Common myeloid progenitor, CD34-positive (primary cell): ENCODE data around the gene MTMR10. TPM values are rescaled to one million over a fixed set of nuclear protein-coding genes. Genes with fewer than 3 reads are reported as not detected.
A peak's percentile ranks its signal among the peaks of the same experiment; 100 is the strongest.

Source experiments
- CTCF ChIA-PET: fragments of 350-600 bp; sonication (Branson Sonifier 250); formaldehyde crosslinking; loops from one replicate; lab custom pipeline; 2021; ENCODE audit warnings: antibody characterized with exemption; lab: Charles Lee
- POLR2A ChIA-PET: fragments of 350-600 bp; sonication (Branson Sonifier 250); formaldehyde crosslinking; loops from one replicate; lab custom pipeline; 2021; ENCODE audit warnings: antibody characterized with exemption; lab: Charles Lee
- DNase-seq, 3 donors: peaks; one replicate each; pipeline versions ENCODE4 v3.0.0 to v3.0.0-alpha.2; 2013
- H3K27ac ChIP-seq, 2 experiments: 1 replicate in 1 of 2; 2 replicates in 1 of 2; pipeline ENCODE4 v1.7.0; 2013; ENCODE audit warnings: inconsistent platforms in 2 of 2, low read length in 2 of 2, mild to moderate bottlenecking in 2 of 2, low read depth in 1 of 2, moderate library complexity in 1 of 2; ENCODE audit not compliant: severe bottlenecking in 2 of 2, insufficient read depth in 1 of 2, poor library complexity in 1 of 2
- H3K27me3 ChIP-seq, 5 experiments: replicated peaks in 2 of 5; 1 replicate in 3 of 5; 2 replicates in 2 of 5; pipeline versions ENCODE4 v1.6.1 to v1.7.0; 2013; ENCODE audit warnings: low read length in 4 of 5, mild to moderate bottlenecking in 2 of 5, moderate library complexity in 2 of 5, inconsistent platforms in 1 of 5; ENCODE audit not compliant: insufficient read depth in 5 of 5, control insufficient read depth in 4 of 5
- H3K36me3 ChIP-seq, 4 experiments: 1 replicate in 2 of 4; 2 replicates in 2 of 4; pipeline versions ENCODE4 v1.6.1 to v1.7.0; 2013; ENCODE audit warnings: low read length in 3 of 4, control low read depth in 1 of 4, mild to moderate bottlenecking in 1 of 4; ENCODE audit not compliant: control insufficient read depth in 4 of 4, insufficient read depth in 4 of 4
- H3K4me1 ChIP-seq, 4 experiments: 1 replicate in 3 of 4; 2 replicates in 1 of 4; pipeline versions ENCODE4 v1.6.1 to v1.7.1; 2013; ENCODE audit warnings: low read length in 3 of 4, mild to moderate bottlenecking in 3 of 4, control low read depth in 1 of 4, inconsistent platforms in 1 of 4, moderate library complexity in 1 of 4; ENCODE audit not compliant: control insufficient read depth in 4 of 4, insufficient read depth in 4 of 4; ENCODE audit errors: control extremely low read depth in 1 of 4
- H3K4me3 ChIP-seq, 7 experiments: 1 replicate in 4 of 7; 2 replicates in 3 of 7; pipeline versions ENCODE4 v1.5.1 to v1.7.0; 2013; ENCODE audit warnings: mild to moderate bottlenecking in 7 of 7, low read length in 6 of 7, moderate library complexity in 6 of 7, inconsistent platforms in 2 of 7, low read depth in 2 of 7, control low read depth in 1 of 7; ENCODE audit not compliant: insufficient read depth in 4 of 7, control insufficient read depth in 1 of 7; ENCODE audit errors: extremely low read depth in 1 of 7
- H3K9me3 ChIP-seq, 5 experiments: 1 replicate in 4 of 5; 2 replicates in 1 of 5; pipeline versions ENCODE4 v1.6.1 to v1.7.1; 2013; ENCODE audit warnings: low read length in 4 of 5, mild to moderate bottlenecking in 2 of 5, inconsistent platforms in 1 of 5, low read depth in 1 of 5, moderate library complexity in 1 of 5; ENCODE audit not compliant: control insufficient read depth in 4 of 5, insufficient read depth in 2 of 5; ENCODE audit errors: control extremely low read depth in 1 of 5
- WGBS: methylation state at CpG from one replicate; pipeline ENCODE4 v1.1.5; 2013; ENCODE audit not compliant: insufficient coverage; 5-methylcytosine and 5-hydroxymethylcytosine counted together
- polyA plus RNA-seq: library from polyadenylated mRNA; unstranded; fragments of 120-200 nt; gene quantifications from one replicate; pipeline ENCODE4 v1.2.1, GENCODE V29; 2013

Gene MTMR10, protein sequence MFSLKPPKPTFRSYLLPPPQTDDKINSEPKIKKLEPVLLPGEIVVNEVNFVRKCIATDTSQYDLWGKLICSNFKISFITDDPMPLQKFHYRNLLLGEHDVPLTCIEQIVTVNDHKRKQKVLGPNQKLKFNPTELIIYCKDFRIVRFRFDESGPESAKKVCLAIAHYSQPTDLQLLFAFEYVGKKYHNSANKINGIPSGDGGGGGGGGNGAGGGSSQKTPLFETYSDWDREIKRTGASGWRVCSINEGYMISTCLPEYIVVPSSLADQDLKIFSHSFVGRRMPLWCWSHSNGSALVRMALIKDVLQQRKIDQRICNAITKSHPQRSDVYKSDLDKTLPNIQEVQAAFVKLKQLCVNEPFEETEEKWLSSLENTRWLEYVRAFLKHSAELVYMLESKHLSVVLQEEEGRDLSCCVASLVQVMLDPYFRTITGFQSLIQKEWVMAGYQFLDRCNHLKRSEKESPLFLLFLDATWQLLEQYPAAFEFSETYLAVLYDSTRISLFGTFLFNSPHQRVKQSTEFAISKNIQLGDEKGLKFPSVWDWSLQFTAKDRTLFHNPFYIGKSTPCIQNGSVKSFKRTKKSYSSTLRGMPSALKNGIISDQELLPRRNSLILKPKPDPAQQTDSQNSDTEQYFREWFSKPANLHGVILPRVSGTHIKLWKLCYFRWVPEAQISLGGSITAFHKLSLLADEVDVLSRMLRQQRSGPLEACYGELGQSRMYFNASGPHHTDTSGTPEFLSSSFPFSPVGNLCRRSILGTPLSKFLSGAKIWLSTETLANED
- polyA plus RNA-seq = 28.6 TPM

DNA sequence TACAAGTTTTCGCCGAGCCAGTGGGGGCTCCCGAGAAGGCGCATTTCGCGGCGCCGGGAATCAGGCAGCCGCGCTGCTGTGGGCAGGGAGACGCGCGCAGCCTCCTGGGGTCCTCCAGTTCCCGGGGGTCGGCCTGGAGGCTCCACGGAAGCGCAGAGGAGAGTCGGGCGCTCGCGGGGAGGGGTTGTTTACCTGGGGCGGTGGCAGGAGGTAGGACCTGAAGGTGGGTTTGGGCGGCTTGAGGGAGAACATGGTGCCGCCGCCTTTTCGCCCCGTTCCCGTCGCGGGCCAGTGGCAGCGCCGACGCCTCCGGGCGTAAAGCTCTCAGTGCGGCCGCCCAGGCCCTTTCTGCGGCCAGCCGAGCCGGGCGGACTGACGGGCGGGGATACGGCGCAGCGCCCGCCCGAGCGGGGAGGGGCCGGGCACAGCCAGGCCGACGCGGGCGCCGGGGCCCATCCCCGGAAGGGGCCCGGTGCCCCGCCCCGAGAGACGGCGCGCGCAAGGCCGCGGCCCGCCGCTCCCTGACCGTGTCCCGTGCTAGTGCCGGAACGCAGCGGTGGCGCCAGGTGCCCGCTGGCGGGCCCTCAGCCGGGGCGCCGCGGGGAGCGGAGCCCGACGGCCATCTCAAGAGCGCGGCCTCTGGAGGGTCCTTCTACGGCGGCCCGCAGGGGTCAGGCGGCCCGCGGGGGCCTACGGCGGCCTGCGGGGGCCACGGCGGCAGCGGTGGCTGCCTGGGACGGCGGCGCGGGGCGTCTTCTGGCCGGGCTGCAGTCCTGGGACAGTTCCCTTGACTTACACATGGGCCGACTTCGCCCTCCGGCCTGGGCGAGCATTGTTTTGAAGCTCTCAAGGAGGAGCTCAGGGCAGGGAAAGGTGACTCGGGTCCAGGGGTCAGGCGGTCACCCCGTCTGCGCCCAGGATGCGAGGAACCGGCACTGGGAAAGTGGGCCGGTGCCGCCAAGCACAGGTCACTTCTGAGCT, at the start of gene MTMR10:
TSS of gene MTMR10 (minus strand) at position 374 of the 981 bp plus-strand sequence. CDS start at position 252, 122 bp downstream.
- Histone ChIP-seq H3K4me3 (peak within 1 kb of the TSS; percentile 86 to 98 (median 95)), H3K27ac (peak within 1 kb of the TSS; percentile 81 to 91), H3K36me3 (peaks cover 3 to 10% (median 8%) of the 10 kb centered on the region in 4 experiments), H3K27me3 (no peaks in the 10 kb centered on the region), H3K4me1 (peaks cover 11 to 22% (median 16%) of the 10 kb centered on the region in 4 experiments), H3K9me3 (no peaks in the 10 kb centered on the region)
- ChIA-PET CTCF (interaction anchor here (0.8 to 1.5 kb wide), 5 partner anchors 9 to 138 kb away, joined by 3 to 5 read pairs (median 3); no protein-coding TSS in a partner anchor), POLR2A (interaction anchor here (0.8 to 2.1 kb wide), 6 partner anchors 12 to 444 kb away, joined by 3 to 9 read pairs (median 4); no protein-coding TSS in a partner anchor)
- peak; percentile 78 to 89 (median 87) for DNase-seq
- WGBS = under 1% methylated on average over 95 of the region's 114 CpGs

DNA sequence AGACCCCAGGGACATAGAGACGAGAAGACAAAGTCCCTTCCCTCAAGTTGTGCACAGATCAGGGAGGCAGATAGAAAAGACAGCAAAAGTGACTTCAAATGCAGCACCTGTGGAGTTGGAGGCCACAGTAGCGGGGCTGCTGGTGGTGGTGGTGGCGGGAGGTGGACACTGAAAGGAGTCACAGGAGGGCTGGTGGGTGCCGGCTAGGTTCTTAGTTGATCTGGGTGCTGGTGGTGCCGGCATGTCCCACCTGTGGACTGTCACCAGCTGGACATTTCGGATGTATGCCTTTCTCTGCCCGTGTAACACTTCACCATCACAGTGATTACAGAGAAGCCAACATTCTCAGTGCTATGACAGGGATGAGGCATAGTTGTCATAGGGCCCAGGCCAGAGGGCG, 49.2 kb upstream of the MTMR10 start:
- Histone ChIP-seq H3K36me3 (no peaks in the 10 kb centered on the region), H3K27ac (no peak overlapping the region), H3K9me3 (no peaks in the 10 kb centered on the region), H3K27me3 (no peaks in the 10 kb centered on the region), H3K4me1 (no peaks in the 10 kb centered on the region), H3K4me3 (no peak overlapping the region)
- CTCF ChIA-PET = interaction anchor here (1.6 kb wide), 1 partner anchor 35 kb away, joined by 3 read pairs; no protein-coding TSS in a partner anchor
- WGBS = 100% methylated on average over 2 of the region's 8 CpGs
- POLR2A ChIA-PET = no interaction called here
- no peak for DNase-seq

DNA sequence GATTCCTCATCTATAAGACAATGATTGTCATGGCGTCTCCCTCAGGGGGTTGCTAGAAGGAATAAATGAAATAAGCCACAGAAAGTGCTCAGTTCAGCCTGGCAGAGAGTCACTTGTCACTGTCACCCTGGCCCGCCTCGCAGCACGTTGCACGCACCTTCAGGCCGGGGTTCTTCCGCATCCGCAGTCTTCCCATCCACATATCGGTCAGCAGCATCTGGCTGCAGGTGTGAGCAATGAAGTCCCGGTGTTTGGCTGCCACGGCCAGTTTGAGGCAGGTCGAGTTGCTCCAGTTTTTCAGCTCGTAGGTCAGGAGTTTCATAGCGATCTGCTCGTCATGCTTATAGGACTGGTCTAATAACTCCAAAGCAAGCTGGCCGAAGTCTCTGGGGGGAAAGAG, 48.5 kb upstream of the MTMR10 start:
- 98% methylated on average over 15 of the region's 16 CpGs for WGBS
- POLR2A ChIA-PET = no interaction called here
- no peaks in the 10 kb centered on the region for H3K4me1 ChIP-seq
- CTCF ChIA-PET = interaction anchor here (1.6 kb wide), 1 partner anchor 34 kb away, joined by 3 read pairs; no protein-coding TSS in a partner anchor
- H3K9me3 ChIP-seq = no peaks in the 10 kb centered on the region
- no peaks in the 10 kb centered on the region for H3K27me3 ChIP-seq
- no peak overlapping the region for H3K4me3 ChIP-seq
- no peak for DNase-seq
- no peaks in the 10 kb centered on the region for H3K36me3 ChIP-seq
- H3K27ac ChIP-seq = no peak overlapping the region

DNA sequence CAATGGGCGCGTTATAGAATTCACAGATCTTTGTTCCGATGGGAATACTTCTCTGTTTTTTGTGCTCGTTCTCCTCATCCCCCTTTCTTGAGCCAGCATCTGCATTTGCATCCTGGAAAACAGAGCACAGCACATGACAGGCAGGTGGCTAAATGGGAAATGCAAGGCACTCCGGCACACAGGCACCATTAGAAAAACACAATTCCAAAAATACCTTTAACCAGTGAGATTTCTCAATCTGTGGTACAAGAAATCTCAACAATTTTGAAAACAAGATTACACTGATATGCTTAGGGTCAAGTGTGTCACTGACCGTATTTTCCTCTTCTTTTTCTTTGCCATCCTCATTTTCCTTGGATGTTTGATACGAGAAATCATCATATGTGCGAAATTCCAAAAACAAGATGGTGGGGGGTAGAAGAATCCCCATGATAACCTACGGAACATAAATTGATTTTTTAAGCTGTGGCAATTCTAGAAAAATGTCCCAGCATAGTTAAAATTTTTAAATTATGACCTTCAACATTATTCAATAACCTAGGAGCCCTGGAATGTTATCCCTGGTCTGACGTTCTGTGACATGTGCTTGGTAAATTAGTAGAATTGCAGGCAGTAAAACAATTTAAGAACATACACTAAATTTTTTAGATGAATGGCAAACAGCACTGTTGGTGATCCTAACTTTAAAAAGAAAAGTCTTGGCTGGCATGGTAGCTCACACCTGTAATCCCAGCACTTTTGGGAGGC, 46.5 kb upstream of the MTMR10 start:
- CTCF ChIA-PET = no interaction called here
- POLR2A ChIA-PET = no interaction called here
- Histone ChIP-seq H3K27ac (no peak overlapping the region), H3K9me3 (no peaks in the 10 kb centered on the region), H3K4me3 (no peak overlapping the region), H3K36me3 (no peaks in the 10 kb centered on the region), H3K27me3 (no peaks in the 10 kb centered on the region), H3K4me1 (no peaks in the 10 kb centered on the region)
- DNase-seq = no peak
- WGBS = 99% methylated on average over 4 of the region's 10 CpGs

DNA sequence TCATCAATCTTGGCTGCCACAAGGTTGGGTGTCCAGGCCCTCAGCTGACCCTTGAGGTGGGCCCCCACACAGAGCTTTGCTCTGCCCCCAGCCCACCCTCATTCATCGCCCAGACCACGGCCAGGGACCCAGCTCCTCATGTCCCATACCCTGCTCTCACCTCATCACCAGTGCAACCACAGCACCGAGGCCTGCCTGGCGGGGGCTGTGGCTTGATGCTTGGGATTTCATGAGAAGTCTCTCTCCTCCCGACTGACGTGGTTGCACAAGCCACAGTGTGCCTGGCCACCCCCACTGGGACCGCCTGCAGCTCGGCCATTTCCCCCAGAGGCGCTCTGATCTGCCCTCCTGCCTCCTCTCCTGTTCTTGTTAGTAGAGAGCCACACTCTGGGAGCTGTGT, 45.4 kb upstream of the MTMR10 start:
- POLR2A ChIA-PET = no interaction called here
- Histone ChIP-seq H3K27ac (no peak overlapping the region), H3K36me3 (no peaks in the 10 kb centered on the region), H3K27me3 (no peaks in the 10 kb centered on the region), H3K4me1 (no peaks in the 10 kb centered on the region), H3K4me3 (no peak overlapping the region), H3K9me3 (no peaks in the 10 kb centered on the region)
- whole genome bisulfite sequencing = 97% methylated on average over 9 of the region's 9 CpGs
- no peak for DNase-seq
- CTCF ChIA-PET = interaction anchor here (0.9 kb wide), 1 partner anchor 38 kb away, joined by 3 read pairs; no protein-coding TSS in a partner anchor

DNA sequence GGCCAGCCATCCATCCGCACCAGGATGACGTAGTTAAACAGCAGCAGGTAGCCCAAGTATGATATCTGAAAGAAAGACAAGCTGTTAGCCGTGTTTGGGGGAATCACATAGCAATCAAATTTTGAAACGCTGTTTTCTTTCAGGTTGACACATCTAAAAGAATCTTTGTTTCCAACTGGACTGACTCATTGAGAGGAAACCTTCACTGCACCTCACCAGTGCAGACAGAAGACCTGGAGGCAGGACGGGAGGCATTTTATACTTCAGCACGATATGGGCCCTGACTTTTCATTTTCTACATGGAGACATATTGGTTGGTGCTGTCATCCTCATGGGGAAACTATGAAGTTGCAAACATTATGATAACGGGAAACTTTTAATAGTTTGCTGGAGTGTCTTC, 44.2 kb upstream of the MTMR10 start:
- WGBS = 95% methylated on average over 6 of the region's 7 CpGs
- no peaks in the 10 kb centered on the region for H3K9me3 ChIP-seq
- CTCF ChIA-PET = no interaction called here

More for the DNA sequence above, 44.2 kb upstream of the MTMR10 start:
- H3K4me1 ChIP-seq = no peaks in the 10 kb centered on the region
- DNase-seq = no peak
- H3K36me3 ChIP-seq = no peaks in the 10 kb centered on the region
- H3K27me3 ChIP-seq = no peaks in the 10 kb centered on the region
- POLR2A ChIA-PET = no interaction called here
- H3K27ac ChIP-seq = no peak overlapping the region
- no peak overlapping the region for H3K4me3 ChIP-seq
